H1 (cell line): ENCODE results near the gene ACOT7. TPM values are rescaled to one million over a fixed set of nuclear protein-coding genes. Genes with fewer than 3 reads are reported as not detected.

Source experiments
- CTCF ChIA-PET: fragments of 300-600 bp; sonication (Branson Sonifier 250); formaldehyde crosslinking; loops from one replicate; lab custom pipeline; 2021; ENCODE audit not compliant: partially characterized antibody; lab: Charles Lee
- POLR2A ChIA-PET: fragments of 300-600 bp; sonication (Branson Sonifier 250); formaldehyde crosslinking; loops from one replicate; lab custom pipeline; 2021; ENCODE audit warnings: inconsistent platforms; ENCODE audit not compliant: partially characterized antibody; lab: Charles Lee
- DNase-seq, 2 experiments: peaks; one replicate each; pipeline versions ENCODE4 v3.0.0 to v3.0.0-alpha.2; 2010 to 2022; ENCODE audit warnings: low spot score in 2 of 2, low read depth in 1 of 2, mixed read lengths in 1 of 2
- FAIRE-seq: peaks from 2 replicates; lab custom pipeline; 2011; peaks lifted over from hg19 to GRCh38; lab: Jason Lieb, UNC
- H2AFZ ChIP-seq: 2 replicates; pipeline ENCODE4 v1.8.1; 2012; ENCODE audit warnings: low read length, inconsistent platforms
- H2AK5ac ChIP-seq: 2 replicates; pipeline ENCODE4 v1.6.1; 2013; ENCODE audit warnings: low read depth, low read length
- H2BK120ac ChIP-seq: replicated peaks from 2 replicates; pipeline ENCODE3; 2013; ENCODE audit warnings: low read depth, low read length, inconsistent platforms
- H2BK12ac ChIP-seq: 2 replicates; pipeline ENCODE4 v1.6.1; 2013; ENCODE audit warnings: low read depth, low read length
- H2BK15ac ChIP-seq: 2 replicates; pipeline ENCODE4 v1.6.1; 2013; ENCODE audit warnings: low read length
- H2BK20ac ChIP-seq: 2 replicates; pipeline ENCODE4 v1.6.1; 2013; ENCODE audit warnings: low read length
- H2BK5ac ChIP-seq: 2 replicates; pipeline ENCODE4 v1.6.1; 2013; ENCODE audit warnings: low read depth, low read length
- H3K14ac ChIP-seq: 2 replicates; pipeline ENCODE4 v1.6.1; 2013; ENCODE audit warnings: inconsistent platforms; ENCODE audit not compliant: insufficient read length
- H3K18ac ChIP-seq: 2 replicates; pipeline ENCODE4 v1.6.1; 2013; ENCODE audit warnings: low read length; ENCODE audit errors: extremely low read depth
- H3K23ac ChIP-seq: 2 replicates; pipeline ENCODE4 v1.6.1; 2013; ENCODE audit warnings: inconsistent platforms; ENCODE audit not compliant: insufficient read length
- H3K23me2 ChIP-seq: 2 replicates; pipeline ENCODE4 v1.6.1; 2013; ENCODE audit warnings: low read depth, low read length
- H3K27ac ChIP-seq: 2 replicates; pipeline ENCODE4 v1.6.1; 2011; ENCODE audit warnings: low read depth, low read length, inconsistent platforms
- H3K27me3 ChIP-seq, 4 experiments: replicated peaks in 1 of 4; 1 replicate in 1 of 4; 2 replicates in 3 of 4; pipeline versions ENCODE4 v1.6.1 to v1.8.1; 2011 to 2013; ENCODE audit warnings: low read length in 3 of 4, mild to moderate bottlenecking in 3 of 4, inconsistent platforms in 2 of 4, mixed read lengths in 2 of 4, moderate library complexity in 1 of 4; ENCODE audit not compliant: control insufficient read depth in 3 of 4, insufficient read depth in 3 of 4; ENCODE audit errors: extremely low read depth in 1 of 4
- H3K36me3 ChIP-seq, 4 experiments: 2 replicates each; pipeline versions ENCODE4 v1.6.1 to v1.8.1; 2011 to 2013; ENCODE audit warnings: mild to moderate bottlenecking in 4 of 4, low read length in 3 of 4, moderate library complexity in 2 of 4, control low read depth in 1 of 4, inconsistent platforms in 1 of 4; ENCODE audit not compliant: insufficient read depth in 4 of 4, control insufficient read depth in 2 of 4
- H3K4ac ChIP-seq: replicated peaks from 2 replicates; pipeline ENCODE3; 2013; ENCODE audit warnings: low read length, low read depth, mixed read lengths, inconsistent platforms; ENCODE audit not compliant: insufficient read length
- H3K4me1 ChIP-seq, 4 experiments: replicated peaks in 1 of 4; 1 replicate in 1 of 4; 2 replicates in 3 of 4; pipeline versions ENCODE4 v1.6.1 to v1.8.1; 2011 to 2013; ENCODE audit warnings: low read length in 3 of 4, inconsistent platforms in 2 of 4, mixed read lengths in 1 of 4; ENCODE audit not compliant: insufficient read depth in 4 of 4, control insufficient read depth in 3 of 4
- H3K4me2 ChIP-seq, 2 experiments: 2 replicates each; pipeline versions ENCODE4 v1.6.1 to v1.8.1; 2011 to 2013; ENCODE audit warnings: low read depth in 2 of 2, low read length in 2 of 2, control low read depth in 1 of 2, inconsistent platforms in 1 of 2, mild to moderate bottlenecking in 1 of 2; ENCODE audit not compliant: insufficient read depth in 1 of 2
- H3K4me3 ChIP-seq, 4 experiments: fragments of 200-600, 300-600 bp in 1 of 4; sonication (generic), shearing (Covaris generic), sonication (Bioruptor Twin) in 1 of 4; 2 replicates each; pipeline versions ENCODE4 v1.5.1 to v1.8.1; 2011 to 2016; ENCODE audit warnings: low read length in 4 of 4, low read depth in 3 of 4, control low read depth in 2 of 4, inconsistent platforms in 2 of 4, mild to moderate bottlenecking in 2 of 4, mixed read lengths in 1 of 4, moderate library complexity in 1 of 4; ENCODE audit not compliant: insufficient read depth in 2 of 4; ENCODE audit errors: extremely low read depth in 1 of 4
- H3K56ac ChIP-seq: replicated peaks from 2 replicates; pipeline ENCODE3; 2013; ENCODE audit warnings: low read depth, mild to moderate bottlenecking, mixed read lengths, low read length, inconsistent platforms; ENCODE audit not compliant: insufficient read length
- H3K79me1 ChIP-seq: 2 replicates; pipeline ENCODE4 v1.6.1; 2013; ENCODE audit warnings: low read depth, low read length, control low read depth
- H3K79me2 ChIP-seq, 2 experiments: 2 replicates each; pipeline versions ENCODE4 v1.6.1 to v1.8.1; 2012 to 2013; ENCODE audit warnings: low read length in 2 of 2, mild to moderate bottlenecking in 2 of 2, inconsistent platforms in 1 of 2; ENCODE audit not compliant: insufficient read depth in 2 of 2, control insufficient read depth in 1 of 2
- H3K9ac ChIP-seq, 4 experiments: replicated peaks in 1 of 4; 1 replicate in 1 of 4; 2 replicates in 3 of 4; pipeline versions ENCODE4 v1.6.1 to v1.8.1; 2011 to 2013; ENCODE audit warnings: low read depth in 3 of 4, low read length in 3 of 4, control low read depth in 2 of 4, mild to moderate bottlenecking in 2 of 4, moderate library complexity in 2 of 4, inconsistent platforms in 1 of 4; ENCODE audit errors: extremely low read depth in 1 of 4
- H3K9me3 ChIP-seq, 2 experiments: 2 replicates each; pipeline versions ENCODE4 v1.6.1 to v1.8.1; 2012 to 2013; ENCODE audit warnings: mild to moderate bottlenecking in 2 of 2, moderate library complexity in 2 of 2, control low read depth in 1 of 2, inconsistent platforms in 1 of 2, low read depth in 1 of 2, low read length in 1 of 2, mixed read lengths in 1 of 2; ENCODE audit not compliant: insufficient read depth in 2 of 2
- H4K20me1 ChIP-seq, 2 experiments: replicated peaks in 1 of 2; 2 replicates each; pipeline versions ENCODE3 to v1.8.1; 2011 to 2013; ENCODE audit warnings: inconsistent platforms in 2 of 2, low read length in 2 of 2, mild to moderate bottlenecking in 1 of 2; ENCODE audit not compliant: insufficient read depth in 2 of 2, control insufficient read depth in 1 of 2
- H4K5ac ChIP-seq: 2 replicates; pipeline ENCODE4 v1.6.1; 2013; ENCODE audit warnings: low read length, low read depth, mixed read lengths, inconsistent platforms; ENCODE audit not compliant: insufficient read length
- H4K8ac ChIP-seq: 2 replicates; pipeline ENCODE4 v1.8.0; 2013; ENCODE audit warnings: mild to moderate bottlenecking, moderate library complexity, low read length, inconsistent platforms; ENCODE audit not compliant: insufficient read depth; ENCODE audit errors: extremely low read depth
- H4K91ac ChIP-seq: replicated peaks from 2 replicates; pipeline ENCODE3; 2013; ENCODE audit warnings: low read length, mixed read lengths, inconsistent platforms; ENCODE audit not compliant: insufficient read length
- ATF2 ChIP-seq: IDR thresholded peaks from 2 replicates; pipeline ENCODE4 v1.6.1; 2012; ENCODE audit warnings: low read length, inconsistent platforms
- BCL11A ChIP-seq, 2 experiments: IDR thresholded peaks; one replicate each; pipeline ENCODE4 v1.6.1; 2011; ENCODE audit warnings: low read depth in 2 of 2, low read length in 2 of 2, mild to moderate bottlenecking in 2 of 2
- HDAC2 ChIP-seq, 2 experiments: fragments of 300-600 bp in 1 of 2; sonication (generic) in 1 of 2; IDR thresholded peaks; 2 replicates each; pipeline ENCODE4 v1.6.1; 2011 to 2012; ENCODE audit warnings: low read depth in 2 of 2, low read length in 2 of 2, mild to moderate bottlenecking in 2 of 2, moderate library complexity in 2 of 2, borderline replicate concordance in 1 of 2, inconsistent platforms in 1 of 2
- KDM5A ChIP-seq: fragments of 200-600 bp; IDR thresholded peaks from 2 replicates; pipeline ENCODE4 v1.7.1; 2012; ENCODE audit warnings: mild to moderate bottlenecking, low read length, inconsistent platforms, mixed read lengths
- MAX ChIP-seq: IDR thresholded peaks from 2 replicates; pipeline ENCODE4 v1.6.1; 2012; ENCODE audit warnings: inconsistent platforms
- PHF8 ChIP-seq: fragments of 200-600 bp; sonication (generic); conservative IDR thresholded peaks from 2 replicates; pipeline ENCODE4 v1.7.1; 2012; ENCODE audit warnings: low read depth, mild to moderate bottlenecking, inconsistent platforms, low read length, moderate library complexity
- SIN3A ChIP-seq, 2 experiments: IDR thresholded peaks in 1 of 2; conservative IDR thresholded peaks in 1 of 2; 2 replicates each; pipeline ENCODE4 v1.6.1; 2011 to 2012; ENCODE audit warnings: low read length in 2 of 2, improper control_type of control experiment in 1 of 2, low read depth in 1 of 2, mild to moderate bottlenecking in 1 of 2
- SIRT6 ChIP-seq: IDR thresholded peaks from one replicate; pipeline ENCODE4 v1.7.1; 2012; ENCODE audit warnings: low read length, inconsistent platforms
- TAF1 ChIP-seq: IDR thresholded peaks from 2 replicates; pipeline ENCODE4 v1.6.1; 2011; ENCODE audit warnings: mild to moderate bottlenecking, low read depth, low read length
- TCF12 ChIP-seq: IDR thresholded peaks from 2 replicates; pipeline ENCODE4 v1.6.1; 2011; ENCODE audit warnings: low read depth, mild to moderate bottlenecking, low read length
- TEAD4 ChIP-seq: IDR thresholded peaks from 2 replicates; pipeline ENCODE4 v1.6.1; 2012; ENCODE audit warnings: low read depth, low read length, inconsistent platforms, mixed read lengths
- WGBS, 2 experiments: shearing (Covaris generic) in 1 of 2; methylation state at CpG; one replicate each; pipeline versions ENCODE4 v1.1.6 to v1.1.7; 2013 to 2015; ENCODE audit warnings: low lambda C conversion rate in 2 of 2, mixed read lengths in 2 of 2, inconsistent platforms in 1 of 2, low coverage in 1 of 2, missing lambda C conversion rate in 1 of 2; ENCODE audit not compliant: insufficient replicate concordance in 2 of 2, insufficient coverage in 1 of 2, insufficient read length in 1 of 2; ENCODE audit errors: extremely low coverage in 1 of 2, missing lambda C conversion rate in 1 of 2; 5-methylcytosine and 5-hydroxymethylcytosine counted together
- polyA plus RNA-seq, 7 experiments: library from polyadenylated mRNA; depleted of rRNA in 3 of 7; stranded (reverse) in 5 of 7; unstranded in 2 of 7; fragments of >200 nt in 5 of 7; fragments of 200-250 nt in 2 of 7; gene quantifications; 1 replicate in 5 of 7; 2 replicates in 1 of 7; 4 replicates in 1 of 7; pipeline versions ENCODE4 v1.2.1 to v1.2.3, GENCODE V29; 2011 to 2013; ENCODE audit warnings: missing spikeins in 2 of 7, mixed read lengths in 2 of 7
- total RNA-seq: library from RNA; stranded (reverse); fragmentation: NEBNext Ultra II Directional; extraction: Animal tissue kit (Norgen Biotek cat#: 25700); gene quantifications from 2 replicates; pipeline ENCODE4 v1.2.1, GENCODE V29; 2021

The ACOT7 gene
- total and polyA plus RNA-seq, 2 of the 8 experiments (the other 6 are each of a cell fraction or from before 2014, with no cell fraction given), result 151 to 214 TPM

GRCh38 chr1:6251233-6251632 lies 142.3 kb downstream of the ACOT7 start:
- Histone ChIP-seq H3K9ac (no peak overlapping the region), H3K4ac (no peak overlapping the region), H2BK5ac (no peak overlapping the region), H2BK120ac (no peak overlapping the region), H3K14ac (no peak overlapping the region), H4K5ac (no peak overlapping the region), H3K23me2 (peaks cover 13% of the 10 kb centered on the region; the same call in 1 of the 2 replicates), H3K56ac (no peak overlapping the region), H2AFZ (no peak overlapping the region), H3K4me2 (no peak overlapping the region), H3K79me1 (no peaks in the 10 kb centered on the region), H4K8ac (no peak overlapping the region; the same call in 1 of the 2 replicates), H3K27me3 (peaks cover 16 to 43% (median 34%) of the 10 kb centered on the region in 4 experiments), H3K9me3 (no peaks in the 10 kb centered on the region), H2BK15ac (no peak overlapping the region), H3K4me3 (no peak overlapping the region), H3K36me3 (no peaks in the 10 kb centered on the region; a peak in 1 of 8 replicates), H3K23ac (no peak overlapping the region), H3K18ac (no peak overlapping the region), H4K20me1 (peaks cover 9 to 31% of the 10 kb centered on the region in 2 experiments), H3K27ac (no peak overlapping the region), H4K91ac (no peak overlapping the region), H2BK12ac (no peak overlapping the region; the same call in 1 of the 2 replicates), H3K79me2 (no peaks in the 10 kb centered on the region), H2AK5ac (no peak overlapping the region), H2BK20ac (no peak overlapping the region), H3K4me1 (peaks cover 0 to 17% (median 9%) of the 10 kb centered on the region in 4 experiments; a peak in 5 of 7 replicates)
- WGBS, 2 experiments, result 85% methylated on average over 16 of the region's 19 CpGs; no CpG with 5 or more reads in 1 of the 2 experiments
- POLR2A ChIA-PET, result interaction anchor here (1.3 to 9.3 kb wide), 3 partner anchors 14 to 85 kb away, joined by 3 to 64 read pairs (median 5); partner anchors contain the start of genes ICMT and RPL22
- CTCF ChIA-PET, result interaction anchor here (0.8 to 19.1 kb wide), 9 partner anchors 17 to 172 kb away, joined by 3 to 353 read pairs (median 13); partner anchors contain the start of genes RNF207 and RPL22
- DNase-seq (peak in 1 of 2 experiments; percentile 43), FAIRE-seq (no peak)
- TF ChIP-seq KDM5A, result no peak
- no peak for TF ChIP-seq PHF8
- TF ChIP-seq SIN3A (conservative IDR thresholded peaks at IDR 0.05 in 1 of 2, IDR thresholded peaks at IDR 0.05 in 1 of 2; ENCODE audit: low read depth in 1 of 2, low read length in 2 of 2), result no peak
- no peak for TF ChIP-seq TEAD4
- no peak for TF ChIP-seq BCL11A (IDR thresholded peaks at IDR 0.05; ENCODE audit: low read depth in 2 of 2, low read length in 2 of 2)
- no peak for TF ChIP-seq HDAC2 (IDR thresholded peaks at IDR 0.05; ENCODE audit: borderline replicate concordance in 1 of 2, low read depth in 2 of 2, low read length in 2 of 2)
- no peak for TF ChIP-seq MAX
- no peak for TF ChIP-seq ATF2
- TF ChIP-seq TCF12, result no peak
- TF ChIP-seq TAF1, result no peak
- TF ChIP-seq SIRT6, result no peak
